Right kidney (tissue), 1 donor: Measurements from ENCODE around the gene HOXA13.

ENCODE experiments used
- DNase-seq: peaks from one replicate; pipeline ENCODE4 v3.0.0-alpha.2; 2016

Gene HOXA13

GRCh38 chr7:27181795-27182275, 18.1 kb downstream of the HOXA13 start:
- no peak for DNase-seq

DNA sequence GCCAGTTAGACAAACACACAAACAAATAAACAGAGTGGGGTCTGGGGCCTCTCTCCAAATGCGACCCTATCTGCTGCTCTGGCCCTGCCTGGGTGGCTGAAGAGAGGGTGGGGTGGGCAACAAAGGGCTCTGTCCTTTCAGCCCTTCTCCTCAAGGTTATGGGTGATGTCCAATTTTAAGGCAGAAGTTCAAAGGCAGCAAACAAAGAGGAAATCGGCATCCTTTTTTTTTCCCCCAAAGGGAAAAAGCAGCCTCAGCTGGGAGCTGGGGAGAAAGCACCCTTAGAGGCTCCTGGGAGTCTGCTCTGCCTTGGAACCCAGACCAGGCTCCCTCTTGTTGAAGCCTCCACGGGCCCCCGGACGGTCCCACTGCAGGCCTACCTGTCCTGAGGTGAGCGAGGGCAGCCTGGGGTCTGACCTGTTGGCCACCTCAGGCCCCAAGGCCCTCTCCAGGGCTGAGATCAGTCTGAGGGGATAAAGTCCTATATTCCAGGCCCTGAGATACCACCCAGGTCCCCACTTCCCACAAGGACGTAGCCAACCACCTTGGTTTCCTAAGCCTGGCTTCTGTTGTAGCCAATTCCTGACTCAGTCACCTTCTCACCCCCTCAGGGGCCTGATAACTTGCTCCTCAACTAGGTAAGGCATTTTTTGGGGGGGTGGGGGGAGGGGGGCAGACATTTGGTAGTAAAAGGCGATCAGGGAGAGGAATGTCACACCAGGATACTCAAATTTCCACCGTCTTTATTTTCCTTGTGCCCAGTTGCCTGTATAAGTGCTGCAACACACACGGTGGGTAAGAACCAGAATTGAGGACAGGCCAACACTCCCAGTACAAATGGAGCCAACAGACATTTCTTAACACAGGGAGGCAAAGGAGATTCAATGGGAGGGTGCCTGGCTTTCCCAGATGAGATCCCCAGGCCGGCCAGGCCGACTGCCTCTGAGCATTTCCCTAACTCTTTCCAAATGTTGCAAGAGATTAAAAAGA, 19.2 kb downstream of the HOXA13 start:
- DNase-seq, result peak; percentile 77

GRCh38 chr7:27179503-27180430, 20.1 kb downstream of the HOXA13 start:
- peak; percentile 95 for DNase-seq

DNA sequence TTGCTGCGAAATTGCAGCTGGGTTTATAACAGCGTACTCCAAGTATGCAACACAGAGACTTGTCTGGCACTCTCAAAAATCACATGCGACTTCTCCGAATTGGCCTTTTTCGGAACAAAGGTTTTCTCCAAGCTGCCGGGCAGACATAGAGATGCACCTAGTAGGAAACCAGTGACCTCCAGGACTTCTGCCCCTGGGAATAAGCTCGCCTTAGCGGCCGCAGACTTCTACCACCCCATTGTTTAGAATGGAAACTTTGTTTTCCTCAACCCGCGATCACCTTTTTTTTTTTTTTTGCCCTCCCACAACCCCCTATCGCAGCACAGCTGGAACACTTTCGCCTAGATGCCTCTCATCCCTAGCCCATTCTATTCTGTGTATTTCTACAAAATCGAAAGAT, 20.9 kb downstream of the HOXA13 start:
- no peak for DNase-seq

- no peak for DNase-seq
These were observed 21.5 kb downstream of the HOXA13 start for GRCh38 chr7:27178366-27178765.

- no peak for DNase-seq
These were observed 22.0 kb downstream of the HOXA13 start for GRCh38 chr7:27177795-27178320.

- peak; percentile 79 for DNase-seq
These were observed 22.7 kb downstream of the HOXA13 start for GRCh38 chr7:27176962-27177794.

GRCh38 chr7:27176524-27176845, 23.4 kb downstream of the HOXA13 start:
- no peak for DNase-seq

- peak; percentile 75 for DNase-seq
These were observed 24.0 kb downstream of the HOXA13 start for GRCh38 chr7:27175626-27176523.

GRCh38 chr7:27174874-27175625, 24.8 kb downstream of the HOXA13 start:
- no peak for DNase-seq

- DNase-seq, result peak; percentile 75
These were observed 25.7 kb downstream of the HOXA13 start, which contains the start of gene HOXA10 for GRCh38 chr7:27173956-27174873. Gene HOXA10 (minus strand): TSS chr7:27174320. CDS start chr7:27174306, 14 bp downstream.

DNA sequence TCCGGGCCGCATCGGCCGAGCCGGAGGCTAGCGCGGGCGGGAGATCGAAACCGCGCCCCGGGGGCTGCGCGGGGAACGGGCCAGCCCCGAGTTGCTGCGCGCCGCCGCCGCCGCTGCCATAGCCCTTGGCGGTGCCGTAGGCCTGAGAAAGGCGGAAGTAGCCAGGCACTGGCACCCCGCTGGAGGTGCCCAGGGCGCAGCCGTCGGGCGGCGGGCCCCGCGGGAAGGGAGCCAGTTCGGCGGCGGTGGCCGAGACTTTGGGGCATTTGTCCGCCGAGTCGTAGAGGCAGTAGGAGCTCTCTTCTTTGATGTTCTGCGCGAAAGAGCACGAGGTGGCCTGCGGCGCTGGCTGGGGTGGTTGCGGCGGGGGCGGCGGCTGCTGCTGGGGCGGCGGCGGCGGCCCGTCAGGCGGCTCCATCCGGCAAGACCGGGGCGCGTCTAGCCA, 26.4 kb downstream of the HOXA13 start:
- peak; percentile 75 for DNase-seq

DNA sequence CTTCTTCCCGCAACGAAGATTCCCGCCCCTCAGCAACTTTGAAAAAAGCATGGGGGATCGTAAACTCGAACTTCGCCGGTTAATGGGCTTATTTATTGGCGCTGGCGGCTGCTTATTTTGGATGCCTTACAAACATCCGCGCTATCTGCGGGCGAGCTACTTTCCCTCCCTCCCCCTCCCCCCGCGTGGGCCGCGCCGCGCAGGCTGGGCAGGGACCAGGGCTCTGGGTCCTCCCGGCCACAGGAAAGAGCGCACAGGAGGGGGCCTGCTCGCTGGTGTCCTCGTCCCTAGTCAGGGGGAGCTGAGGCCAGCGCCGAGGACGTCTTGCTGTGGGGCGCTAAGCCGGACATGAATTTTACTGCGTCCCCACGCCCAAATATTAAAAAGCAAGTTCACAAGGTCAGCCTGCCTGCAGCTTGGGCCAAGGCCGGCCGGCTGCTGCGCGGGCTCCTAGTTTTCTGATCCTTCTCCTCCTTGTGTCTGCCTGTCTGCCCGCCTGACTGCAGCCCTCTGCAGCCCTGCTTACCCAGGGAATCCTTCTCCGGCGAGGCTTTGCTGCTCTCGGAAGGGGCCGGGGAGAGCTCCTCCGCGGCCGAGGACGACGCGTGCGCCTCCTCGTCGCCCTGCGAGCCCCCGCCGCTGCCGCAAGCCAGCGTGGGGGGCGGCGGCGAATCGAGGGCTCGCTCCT, 26.9 kb downstream of the HOXA13 start:
- DNase-seq, result no peak

- peak; percentile 74 for DNase-seq
These were observed 27.5 kb downstream of the HOXA13 start for GRCh38 chr7:27172315-27172774.

- peak; percentile 72 for DNase-seq
These were observed 28.1 kb downstream of the HOXA13 start for GRCh38 chr7:27171637-27172314.

DNA sequence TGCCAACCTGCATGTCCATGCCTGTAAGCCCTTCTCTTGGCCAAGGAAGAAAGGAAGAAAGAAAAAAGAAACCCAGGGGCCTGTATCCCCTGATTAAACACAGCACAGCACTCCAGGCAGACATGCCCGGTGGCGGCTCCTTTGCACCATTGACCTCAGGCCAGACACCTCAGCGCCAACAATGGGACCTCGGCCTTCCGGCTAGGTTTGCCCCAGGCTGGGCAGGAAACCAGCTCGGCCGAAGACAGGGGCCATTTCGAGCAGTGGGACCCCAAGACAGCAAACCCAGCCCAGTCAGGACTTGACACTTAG, 28.6 kb downstream of the HOXA13 start:
- DNase-seq, result no peak
